NCI-H774 (cell line): Measurements from ENCODE around the gene C2CD4C.
"Not testable (repeated sequence)": the region's sequence is repeated elsewhere in the genome, so short reads cannot be mapped to it uniquely, and the experiment has no call there.

Experiments used
- DNase-seq: peaks from one replicate; lab custom pipeline; 2025; lab: John Stamatoyannopoulos, UW

C2CD4C gene

DNA sequence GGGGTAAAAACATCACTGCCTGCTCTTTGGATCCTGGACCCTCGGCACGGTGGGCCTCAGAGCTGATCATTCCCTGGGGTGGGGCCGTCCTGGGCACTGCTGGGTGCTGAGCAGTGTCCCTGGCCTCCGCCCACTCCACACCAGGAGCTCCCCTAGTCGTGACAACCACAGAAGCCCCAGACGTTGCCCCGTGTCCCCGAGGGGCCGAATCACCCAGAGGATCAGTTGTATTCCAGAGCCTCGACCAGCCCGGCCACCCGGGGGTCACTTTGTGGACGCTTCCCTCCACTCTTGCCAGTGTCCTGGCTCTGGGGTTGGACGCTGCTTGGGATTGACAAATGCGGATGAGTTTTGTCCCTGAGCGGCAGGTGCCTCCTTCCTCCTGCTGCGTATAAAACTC is 10.2 kb downstream of the C2CD4C start:
- DNase-seq, result no peak

DNA sequence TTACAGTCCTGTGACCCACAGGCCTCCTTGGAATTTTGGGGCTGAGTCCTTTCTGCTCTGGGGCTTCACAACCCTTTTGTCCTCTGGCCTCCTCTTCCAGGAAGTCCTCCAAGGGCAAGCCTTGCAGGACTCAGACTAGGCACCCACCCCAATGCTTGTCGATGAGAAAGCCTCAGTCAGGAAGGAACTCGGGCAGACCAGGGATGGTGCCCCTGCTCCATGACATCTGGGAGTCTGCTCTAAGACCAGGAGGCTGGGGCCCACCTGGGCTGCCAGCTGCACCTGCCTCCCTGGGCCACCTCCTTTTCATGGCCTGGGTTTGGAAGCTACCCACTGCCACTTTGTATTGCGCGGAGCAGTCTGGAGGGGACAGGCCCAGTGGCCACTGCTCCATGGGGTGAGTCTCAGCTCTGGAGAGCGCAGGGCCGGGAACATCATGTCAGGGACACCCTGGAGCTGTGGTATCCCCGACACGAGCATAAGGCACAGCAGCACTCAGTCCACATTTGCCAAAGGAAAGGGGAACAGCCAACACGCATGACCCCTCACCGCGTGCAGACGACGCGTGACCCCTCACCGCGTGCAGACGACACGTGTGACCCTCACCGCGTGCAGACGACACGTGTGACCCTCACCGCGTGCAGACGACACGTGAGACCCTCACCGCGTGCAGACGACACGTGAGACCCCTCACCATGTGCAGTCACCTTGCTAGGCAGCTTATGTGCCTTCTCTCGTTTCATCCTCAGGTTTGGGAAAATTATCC is 10.8 kb downstream of the C2CD4C start:
- DNase-seq, result no peak

DNA sequence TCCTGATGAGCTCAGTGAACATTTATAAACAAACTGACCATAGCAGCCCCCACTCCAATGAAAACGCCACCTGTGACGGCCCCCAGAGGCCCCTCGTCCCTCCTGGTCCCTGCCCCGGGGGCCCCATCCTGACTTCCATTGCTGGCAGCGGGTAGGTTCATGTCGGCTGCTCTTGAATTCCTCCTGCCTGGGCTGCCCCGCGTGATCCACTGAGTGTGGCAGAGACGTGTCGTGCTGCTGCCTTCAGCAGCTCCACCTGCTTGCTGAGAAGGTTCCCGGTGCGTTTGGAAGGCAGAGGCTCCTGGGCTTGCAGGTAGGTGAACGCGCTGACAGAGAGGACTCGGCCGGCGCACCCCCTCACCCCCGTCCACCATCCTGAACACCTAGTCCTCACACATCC is 11.6 kb downstream of the C2CD4C start:
- DNase-seq, result no peak

DNA sequence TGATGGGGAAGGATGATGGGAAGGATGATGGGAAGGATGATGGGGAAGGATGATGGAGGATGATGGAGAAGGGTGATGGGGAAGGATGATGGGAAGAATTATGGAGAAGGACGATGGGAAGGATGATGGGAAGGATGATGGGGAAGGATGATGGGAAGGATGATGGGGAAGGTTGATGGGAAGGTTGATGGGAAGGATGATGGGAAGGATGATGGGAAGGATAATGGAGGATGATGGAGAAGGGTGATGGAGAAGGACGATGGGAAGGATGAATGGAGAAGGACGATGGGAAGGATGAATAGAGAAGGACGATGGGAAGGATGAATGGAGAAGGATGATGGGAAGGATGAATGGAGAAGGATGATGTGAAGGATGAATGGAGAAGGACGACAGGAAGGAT is 13.5 kb downstream of the C2CD4C start:
- DNase-seq, result no peak

GRCh38 chr19:394857-395256 is 14.1 kb downstream of the C2CD4C start:
- DNase-seq, result not testable (repeated sequence)

GRCh38 chr19:393560-393959 is 15.4 kb downstream of the C2CD4C start:
- DNase-seq, result not testable (repeated sequence)

DNA sequence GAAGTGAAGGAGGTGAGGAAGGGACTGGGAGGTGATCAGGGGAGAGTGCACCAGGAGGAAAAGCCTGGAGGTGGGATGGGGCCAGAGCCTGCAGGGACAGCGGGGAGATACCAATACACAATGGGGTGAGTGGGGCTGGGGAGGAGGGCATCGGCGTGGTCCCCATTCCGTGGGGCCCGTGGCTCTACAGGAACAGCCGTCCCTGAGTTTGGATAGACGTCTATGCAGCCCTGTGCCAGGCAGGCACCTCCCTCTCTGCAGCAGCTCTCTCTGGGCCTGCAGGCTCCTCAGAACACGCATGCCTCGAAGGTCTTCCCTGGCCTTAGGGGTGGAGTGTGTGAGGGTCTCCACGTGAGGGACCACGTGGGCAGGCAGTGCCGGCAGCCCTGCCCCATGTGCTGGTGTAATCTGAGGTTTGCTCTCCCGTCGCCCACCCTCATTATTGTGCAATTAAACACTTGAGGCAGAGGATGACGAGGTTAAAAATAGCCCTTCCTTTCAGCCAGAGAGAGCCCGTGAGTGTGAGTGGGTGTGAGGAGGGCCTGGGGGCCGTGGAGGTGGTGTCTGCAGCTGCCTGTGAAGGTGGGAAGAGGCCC is 16.5 kb downstream of the C2CD4C start:
- no peak for DNase-seq

GRCh38 chr19:391726-392374 is 17.1 kb downstream of the C2CD4C start:
- DNase-seq, result no peak

DNA sequence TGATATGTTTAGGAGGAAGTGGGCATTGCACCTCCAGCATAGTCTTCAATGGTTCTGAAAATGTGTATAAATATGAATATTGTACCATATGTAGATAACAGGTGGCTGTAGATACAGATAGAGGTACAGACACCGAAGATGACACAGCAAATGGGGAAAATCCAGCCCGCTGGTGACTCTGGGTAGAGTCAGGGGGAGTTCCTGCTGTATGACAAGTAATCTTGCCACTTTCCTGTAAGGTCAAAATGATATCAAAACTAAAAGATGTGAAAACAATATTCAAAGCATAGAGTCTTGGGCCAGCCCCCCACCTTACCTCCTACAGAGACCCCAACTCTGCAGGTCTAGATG is 17.8 kb downstream of the C2CD4C start:
- DNase-seq, result no peak

GRCh38 chr19:390386-391206 is 18.4 kb downstream of the C2CD4C start:
- DNase-seq, result no peak

GRCh38 chr19:389935-390289 is 19.0 kb downstream of the C2CD4C start:
- no peak for DNase-seq

DNA sequence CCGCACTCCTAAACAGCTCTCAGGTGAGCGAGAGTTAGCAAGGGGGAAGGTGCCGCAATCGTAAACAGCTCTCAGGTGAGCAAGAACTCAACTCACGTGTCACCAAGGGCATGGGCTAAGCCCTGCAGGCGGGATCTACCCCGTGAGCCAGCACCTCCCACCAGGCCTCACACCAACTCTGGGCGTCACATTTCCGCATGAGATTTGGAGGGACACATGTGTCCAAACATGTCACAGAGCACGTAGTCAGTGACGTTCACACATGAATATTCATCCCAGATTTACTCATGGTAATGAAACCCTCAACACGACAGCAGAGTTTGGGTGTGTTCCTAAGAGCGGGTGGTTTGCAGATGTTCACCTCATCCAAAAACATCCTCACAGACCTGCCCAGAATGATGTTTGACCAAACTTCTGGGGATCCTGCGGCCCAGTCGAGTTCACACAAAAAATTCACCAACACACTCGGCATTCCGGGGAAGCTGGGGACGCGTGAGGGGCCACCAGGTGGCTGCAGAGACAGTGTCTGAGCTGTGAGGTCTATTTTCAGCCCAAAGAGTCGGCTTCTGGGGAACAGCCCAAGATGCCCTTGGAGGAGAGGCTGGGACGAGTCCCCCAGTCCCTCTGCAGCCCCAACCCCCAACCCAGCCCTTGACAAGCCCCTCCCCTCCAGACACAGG is 19.6 kb downstream of the C2CD4C start:
- no peak for DNase-seq

DNA sequence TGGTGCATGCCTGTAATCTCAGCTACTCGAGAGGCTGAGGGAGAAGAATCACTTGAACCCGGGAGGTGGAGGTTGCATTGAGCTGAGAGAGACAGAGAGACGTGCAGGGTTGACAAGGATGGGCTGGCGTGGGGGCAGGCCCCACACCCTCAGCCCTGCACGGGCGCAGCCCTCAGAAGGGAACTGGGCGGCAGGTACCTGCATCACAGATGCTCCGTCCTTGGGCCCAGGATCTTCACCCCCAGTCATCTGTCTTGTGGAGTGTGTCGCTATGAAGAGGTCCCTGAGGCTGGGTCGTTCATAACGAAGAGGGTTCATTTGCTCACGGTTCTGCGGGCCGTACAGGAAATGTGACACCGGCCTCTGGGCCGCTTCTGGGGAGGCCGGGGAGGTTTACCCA is 20.3 kb downstream of the C2CD4C start:
- DNase-seq, result no peak

DNA sequence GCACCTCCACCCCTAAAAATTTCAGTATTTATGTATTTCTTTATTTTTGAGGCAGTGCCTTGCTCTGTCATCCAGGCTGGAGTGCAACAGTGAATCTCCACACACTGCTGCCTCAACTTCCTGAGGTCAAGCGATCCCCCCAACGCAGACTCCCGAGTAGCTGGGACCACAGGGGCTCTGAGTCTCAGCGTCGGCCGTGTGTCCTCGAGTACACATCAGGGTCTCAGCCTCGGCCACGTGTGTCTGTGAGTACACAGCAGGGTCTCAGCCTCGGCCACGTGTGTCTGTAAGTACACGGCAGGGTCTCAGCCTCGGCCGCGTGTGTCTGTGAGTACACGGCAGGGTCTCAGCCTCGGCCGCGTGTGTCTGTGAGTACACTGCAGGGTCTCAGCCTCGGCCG is 21.2 kb downstream of the C2CD4C start:
- DNase-seq, result no peak

- DNase-seq, result not testable (repeated sequence)
These were observed 22.2 kb downstream of the C2CD4C start for GRCh38 chr19:386632-387301.

GRCh38 chr19:386189-386588 is 22.8 kb downstream of the C2CD4C start:
- DNase-seq, result not testable (repeated sequence)

DNA sequence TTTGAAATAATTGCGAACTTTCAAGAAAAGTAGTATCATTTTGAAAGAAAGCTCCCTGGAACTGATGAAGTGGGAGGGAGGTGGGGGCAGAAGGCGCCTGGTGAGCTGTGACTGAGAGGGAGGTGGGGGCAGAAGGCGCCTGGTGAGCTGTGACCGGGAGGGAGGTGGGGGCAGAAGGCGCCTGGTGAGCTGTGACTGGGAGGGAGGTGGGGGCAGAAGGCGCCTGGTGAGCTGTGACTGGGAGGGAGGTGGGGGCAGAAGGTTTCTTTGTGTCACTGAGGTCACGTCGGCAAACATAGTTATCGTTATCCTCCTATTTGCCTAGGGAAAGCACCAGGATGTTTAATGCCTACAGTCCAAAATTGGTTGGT is 24.2 kb downstream of the C2CD4C start:
- DNase-seq, result no peak

GRCh38 chr19:383922-384798 is 24.8 kb downstream of the C2CD4C start:
- DNase-seq, result no peak

GRCh38 chr19:383040-383439 is 25.9 kb downstream of the C2CD4C start:
- no peak for DNase-seq

DNA sequence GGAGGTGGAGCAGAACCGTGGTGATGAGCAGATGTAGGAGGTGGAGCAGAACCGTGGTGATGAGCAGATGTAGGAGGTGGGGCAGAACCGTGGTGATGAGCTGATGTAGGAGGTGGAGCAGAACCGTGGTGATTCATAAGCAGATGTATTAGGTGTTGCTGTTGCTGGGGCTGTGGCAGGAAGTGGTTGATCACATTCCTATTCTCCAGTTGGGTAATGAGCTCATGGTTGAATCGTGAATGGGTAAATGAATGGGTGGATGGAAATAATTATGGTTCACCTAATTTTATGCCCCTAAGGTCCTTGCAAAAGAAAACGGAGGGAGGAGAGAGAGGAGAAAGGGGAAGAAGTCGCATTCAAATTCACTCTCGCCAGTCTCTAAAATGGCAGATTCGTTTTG is 26.4 kb downstream of the C2CD4C start:
- not testable (repeated sequence) for DNase-seq

DNA sequence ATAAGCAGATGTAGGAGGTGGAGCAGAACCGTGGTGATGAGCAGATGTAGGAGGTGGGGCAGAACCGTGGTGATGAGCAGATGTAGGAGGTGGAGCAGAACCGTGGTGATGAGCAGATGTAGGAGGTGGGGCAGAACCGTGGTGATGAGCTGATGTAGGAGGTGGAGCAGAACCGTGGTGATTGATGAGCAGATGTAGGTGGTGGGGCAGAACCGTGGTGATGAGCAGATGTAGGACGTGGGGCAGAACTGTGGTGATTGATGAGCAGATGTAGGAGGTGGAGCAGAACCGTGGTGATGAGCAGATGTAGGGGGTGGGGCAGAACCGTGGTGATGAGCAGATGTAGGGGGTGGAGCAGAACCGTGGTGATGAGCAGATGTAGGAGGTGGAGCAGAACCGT is 27.0 kb downstream of the C2CD4C start:
- not testable (repeated sequence) for DNase-seq
